Fibroblast of villous mesenchyme (primary cell): ENCODE results near the gene PRAMEF26. TPM values are rescaled to one million over a fixed set of nuclear protein-coding genes. Genes with fewer than 3 reads are reported as not detected.
"Not testable (repeated sequence)": the region's sequence is repeated elsewhere in the genome, so short reads cannot be mapped to it uniquely, and the experiment has no call there.

Source experiments
- DNase-seq: peaks from one replicate; pipeline ENCODE4 v3.0.0-alpha.2; 2010; ENCODE audit warnings: low read depth
- H3K4me3 ChIP-seq: 2 replicates; pipeline ENCODE4 v1.5.1; 2011; ENCODE audit warnings: low read depth, mild to moderate bottlenecking, low read length
- total RNA-seq: library from RNA; depleted of rRNA; stranded (reverse); fragments of >200 nt; gene quantifications from 2 replicates; pipeline ENCODE4 v1.2.3, GENCODE V29; 2012

The PRAMEF26 gene
- not detected in 2 replicates for total RNA-seq

DNA sequence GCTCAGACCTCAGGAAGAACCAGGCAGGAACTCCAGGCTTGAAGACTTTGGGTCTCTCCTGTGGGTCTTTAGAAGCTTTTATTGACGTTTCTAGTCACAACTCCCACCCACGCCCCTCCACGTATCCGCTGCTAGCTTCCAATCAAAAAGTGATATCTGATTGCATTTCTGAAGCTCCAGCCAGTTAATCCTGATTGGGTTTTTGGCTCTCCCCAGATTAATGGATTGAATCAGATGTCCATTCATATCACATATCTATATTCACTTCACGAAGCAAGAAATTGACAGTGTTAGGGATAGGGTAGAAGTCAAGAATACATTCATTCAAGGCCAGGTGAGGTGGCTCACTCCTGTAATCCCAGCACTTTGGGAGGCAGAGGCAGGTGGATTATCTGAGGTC lies at the start of gene PRAMEF26:
Gene PRAMEF26 (minus strand): TSS at position 101 of the 400 bp plus-strand sequence. CDS start 2,914 bp downstream, outside the sequence.
- H3K4me3 ChIP-seq, DNase-seq: not testable (repeated sequence)

DNA sequence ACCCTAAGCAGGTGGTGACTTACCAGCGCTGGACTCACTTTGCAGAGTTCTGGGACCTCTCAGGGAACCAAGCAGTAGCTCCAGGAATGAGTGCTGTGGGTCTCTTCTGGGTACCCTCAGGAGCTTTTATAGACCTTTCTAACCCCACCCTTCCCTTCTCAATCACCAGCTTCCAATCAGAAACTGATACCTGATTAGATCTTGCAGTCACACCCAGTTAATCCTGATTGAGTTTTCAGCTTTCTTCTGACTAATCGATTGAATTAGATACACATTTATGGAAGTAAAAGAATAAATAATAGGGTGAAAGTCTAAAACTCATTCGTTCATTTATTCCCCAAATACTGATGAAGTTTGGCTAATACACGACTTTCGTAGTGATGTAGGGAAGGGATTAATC lies 45.5 kb upstream of the PRAMEF26 start, which contains the start of gene PRAMEF13:
Gene PRAMEF13 (minus strand): TSS at position 101 of the 400 bp plus-strand sequence. CDS start 1,820 bp downstream, outside the sequence.
- not testable (repeated sequence) for DNase-seq, H3K4me3 ChIP-seq

DNA sequence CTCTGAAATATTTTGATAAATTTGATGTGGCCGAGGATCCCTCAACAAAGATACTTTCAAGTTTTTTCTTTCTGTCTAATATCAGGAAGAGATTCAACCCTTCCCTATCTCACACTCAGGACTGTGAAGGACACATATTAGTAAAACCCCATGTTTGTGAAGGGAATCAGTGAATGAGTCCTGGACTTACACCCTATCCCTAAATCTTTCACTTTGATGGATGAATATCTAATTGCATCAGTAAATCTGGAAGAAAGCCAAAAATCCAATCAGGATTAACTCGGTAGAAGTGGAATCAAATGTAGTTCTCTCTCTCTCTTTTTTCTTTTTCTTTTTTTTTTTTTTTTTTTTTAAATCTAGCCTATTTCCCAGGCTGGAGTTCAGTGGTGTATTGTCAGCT lies 15.7 kb upstream of the PRAMEF26 start, which contains the start of gene PRAMEF9:
Gene PRAMEF9 (plus strand): TSS at position 301 of the 400 bp plus-strand sequence. CDS start 3,433 bp downstream, outside the sequence.
- not testable (repeated sequence) for H3K4me3 ChIP-seq, DNase-seq

DNA sequence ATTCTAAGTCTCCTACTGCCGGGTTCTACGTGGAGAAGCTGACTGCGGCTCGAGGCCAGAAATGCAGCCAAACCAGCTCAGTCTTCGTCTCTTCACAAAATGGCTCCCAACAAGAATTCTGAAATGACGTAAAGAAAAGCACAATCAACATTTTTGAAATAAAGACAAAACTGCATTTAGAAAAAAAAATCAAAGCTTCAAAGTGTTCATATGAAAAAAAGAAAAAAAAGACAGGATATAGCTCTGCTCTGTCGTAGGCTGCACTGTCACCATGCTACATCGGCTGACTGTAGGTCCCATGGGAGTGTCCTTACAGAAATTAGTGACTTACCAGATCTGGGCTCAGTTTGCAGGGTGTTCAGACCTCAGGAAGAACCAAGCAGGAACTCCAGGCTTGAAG lies 9.7 kb upstream of the PRAMEF26 start, which contains the start of gene HNRNPCL4:
Gene HNRNPCL4 (minus strand): TSS at position 101 of the 400 bp plus-strand sequence. CDS start 164 bp downstream, outside the sequence.
- not testable (repeated sequence) for DNase-seq, H3K4me3 ChIP-seq

DNA sequence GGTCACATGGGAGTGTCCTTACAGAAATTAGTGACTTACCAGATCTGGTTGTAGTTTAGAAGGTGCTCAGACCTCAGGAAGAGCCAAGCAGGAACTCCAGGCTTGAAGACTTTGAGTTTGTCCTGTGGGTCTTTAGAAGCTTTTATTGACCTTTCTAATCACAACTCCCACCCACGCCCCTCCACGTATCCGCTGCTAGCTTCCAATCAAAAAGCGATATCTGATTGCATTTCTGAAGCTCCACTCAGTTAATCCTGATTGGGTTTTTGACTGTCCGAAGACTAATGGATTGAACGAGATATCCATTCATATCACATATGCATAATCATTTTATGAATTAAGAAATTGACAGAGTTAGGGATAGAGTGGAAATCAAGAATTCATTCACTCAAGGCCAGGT lies 39.1 kb downstream of the PRAMEF26 start, which contains the start of gene HNRNPCL2:
Gene HNRNPCL2 (minus strand): TSS at position 101 of the 400 bp plus-strand sequence. CDS start 454 bp downstream, outside the sequence.
- H3K4me3 ChIP-seq, DNase-seq: not testable (repeated sequence)

Other genes starting within 250 kb of the PRAMEF26 start
- gene PRAMEF7, start 239.4 kb downstream of the PRAMEF26 start, total RNA-seq, result not detected in 2 replicates
- gene PRAMEF6, start 208.4 kb downstream of the PRAMEF26 start, total RNA-seq, result not detected in 2 replicates
- gene PRAMEF27, start 99.4 kb downstream of the PRAMEF26 start, total RNA-seq, result not detected in 2 replicates
- gene HNRNPCL3, start 95.2 kb downstream of the PRAMEF26 start, total RNA-seq, result not detected in 2 replicates
- gene PRAMEF25, start 85.2 kb downstream of the PRAMEF26 start, total RNA-seq, result not detected in 2 replicates
- not detected in 2 replicates for gene HNRNPCL2, start 39.2 kb downstream of the PRAMEF26 start, total RNA-seq
- not detected in 2 replicates for gene HNRNPCL4, start 9.6 kb upstream of the PRAMEF26 start, total RNA-seq
- gene PRAMEF9, start 15.8 kb upstream of the PRAMEF26 start, total RNA-seq, result not detected in 2 replicates
- not detected in 2 replicates for gene PRAMEF13, start 45.4 kb upstream of the PRAMEF26 start, total RNA-seq
- not detected in 2 replicates for gene PRAMEF18, start 70.1 kb upstream of the PRAMEF26 start, total RNA-seq
- gene PRAMEF5, start 98.2 kb upstream of the PRAMEF26 start, total RNA-seq, result not detected in 2 replicates
- not detected in 2 replicates for gene PRAMEF8, start 129.1 kb upstream of the PRAMEF26 start, total RNA-seq
- gene PRAMEF33, start 147.5 kb upstream of the PRAMEF26 start, total RNA-seq, result not detected in 2 replicates
- gene PRAMEF15, start 159.6 kb upstream of the PRAMEF26 start, total RNA-seq, result not detected in 2 replicates
- gene PRAMEF14, start 191.1 kb upstream of the PRAMEF26 start, total RNA-seq, result not detected in 2 replicates
- not detected in 2 replicates for gene PRAMEF19, start 215.9 kb upstream of the PRAMEF26 start, total RNA-seq
- not detected in 2 replicates for gene PRAMEF17, start 233.6 kb upstream of the PRAMEF26 start, total RNA-seq